Muscle of arm (tissue), 12 donors: ENCODE results near the gene LARGE1. TPM values are rescaled to one million over a fixed set of nuclear protein-coding genes. Genes with fewer than 3 reads are reported as not detected.

Experiments
- DNase-seq: peaks from one replicate; pipeline ENCODE4 v3.0.0-alpha.2; 2013
- polyA plus RNA-seq, 12 donors: library from polyadenylated mRNA; unstranded; fragments of 120-200 nt; gene quantifications; one replicate each; pipeline ENCODE4 v1.2.1, GENCODE V29; 2013; ENCODE audit not compliant: insufficient read length in 12 of 12

The LARGE1 gene
- polyA plus RNA-seq, 12 donors = 9.2 to 14.1 (median 10.9) TPM; not detected in 1

DNA sequence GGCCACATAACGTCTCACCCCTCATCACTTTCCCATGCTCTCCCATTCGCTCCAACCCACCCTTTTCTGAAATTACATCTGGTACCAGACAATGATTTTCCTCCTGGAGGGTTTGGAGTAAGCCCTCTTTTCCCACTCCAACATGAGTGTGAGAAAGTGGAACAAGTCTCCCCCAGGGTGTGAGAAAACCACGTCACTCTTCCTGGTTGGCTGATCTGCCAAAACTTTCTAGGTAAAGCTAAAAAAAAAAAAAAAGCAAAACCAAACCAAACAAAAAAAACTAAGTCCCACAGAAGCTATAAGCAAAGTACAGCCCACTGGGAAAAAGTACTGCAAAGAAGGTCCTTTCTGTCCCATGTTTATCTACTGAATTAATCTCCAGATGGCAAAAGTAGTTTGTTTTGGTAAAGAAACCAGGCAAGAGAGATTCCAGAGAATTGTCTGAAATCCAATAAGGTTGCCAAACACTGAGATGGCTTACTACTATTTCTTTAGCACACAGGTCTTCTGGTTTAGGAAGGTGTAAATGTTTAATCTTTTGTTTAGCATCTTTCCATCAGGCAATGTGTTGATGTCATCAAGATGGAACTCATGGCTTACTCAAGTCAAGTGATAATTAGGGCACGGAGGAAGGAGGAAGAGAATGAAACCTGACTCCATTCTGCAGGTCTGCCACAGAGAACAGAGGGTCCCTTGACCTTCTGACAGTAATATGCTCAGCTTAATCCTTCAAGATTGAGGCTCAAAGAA lies 395.6 kb downstream of the LARGE1 start:
- no peak for DNase-seq

DNA sequence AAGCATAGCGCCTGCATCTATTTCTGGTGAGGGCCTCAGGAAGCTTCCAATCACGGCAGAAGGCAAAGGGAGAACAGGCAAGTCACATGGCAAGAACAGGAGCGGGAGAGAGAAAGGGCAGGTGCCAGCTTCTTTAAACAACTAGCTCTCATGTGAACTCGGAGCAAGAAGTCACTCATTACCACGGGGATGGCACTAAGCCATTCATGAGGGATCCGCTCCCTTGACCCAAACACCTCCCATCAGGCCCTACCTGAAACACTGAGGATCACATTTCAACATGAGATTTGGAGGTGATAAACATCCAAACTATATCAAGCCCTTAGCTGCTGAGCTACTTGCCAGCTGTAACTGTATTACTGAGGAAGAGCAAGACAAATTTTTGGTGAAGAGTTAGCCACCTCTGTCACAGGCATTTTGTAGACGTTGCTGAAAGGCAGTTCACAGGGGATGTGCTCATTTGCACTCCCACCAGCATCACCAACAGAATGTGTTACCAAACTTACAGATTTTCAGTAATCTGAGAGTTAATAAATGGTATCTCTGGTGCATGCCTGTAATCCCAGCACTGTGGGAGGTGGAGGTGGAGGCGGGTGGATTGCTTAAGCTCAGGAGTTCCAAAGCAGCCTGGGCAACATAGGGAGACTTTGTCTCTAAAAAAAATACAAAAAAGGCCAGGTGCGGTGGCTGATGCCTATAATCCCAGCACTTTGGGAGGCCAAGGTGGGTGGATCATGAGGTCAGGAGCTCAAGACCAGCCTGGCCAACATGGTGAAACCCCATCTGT lies 398.2 kb downstream of the LARGE1 start:
- no peak for DNase-seq

DNA sequence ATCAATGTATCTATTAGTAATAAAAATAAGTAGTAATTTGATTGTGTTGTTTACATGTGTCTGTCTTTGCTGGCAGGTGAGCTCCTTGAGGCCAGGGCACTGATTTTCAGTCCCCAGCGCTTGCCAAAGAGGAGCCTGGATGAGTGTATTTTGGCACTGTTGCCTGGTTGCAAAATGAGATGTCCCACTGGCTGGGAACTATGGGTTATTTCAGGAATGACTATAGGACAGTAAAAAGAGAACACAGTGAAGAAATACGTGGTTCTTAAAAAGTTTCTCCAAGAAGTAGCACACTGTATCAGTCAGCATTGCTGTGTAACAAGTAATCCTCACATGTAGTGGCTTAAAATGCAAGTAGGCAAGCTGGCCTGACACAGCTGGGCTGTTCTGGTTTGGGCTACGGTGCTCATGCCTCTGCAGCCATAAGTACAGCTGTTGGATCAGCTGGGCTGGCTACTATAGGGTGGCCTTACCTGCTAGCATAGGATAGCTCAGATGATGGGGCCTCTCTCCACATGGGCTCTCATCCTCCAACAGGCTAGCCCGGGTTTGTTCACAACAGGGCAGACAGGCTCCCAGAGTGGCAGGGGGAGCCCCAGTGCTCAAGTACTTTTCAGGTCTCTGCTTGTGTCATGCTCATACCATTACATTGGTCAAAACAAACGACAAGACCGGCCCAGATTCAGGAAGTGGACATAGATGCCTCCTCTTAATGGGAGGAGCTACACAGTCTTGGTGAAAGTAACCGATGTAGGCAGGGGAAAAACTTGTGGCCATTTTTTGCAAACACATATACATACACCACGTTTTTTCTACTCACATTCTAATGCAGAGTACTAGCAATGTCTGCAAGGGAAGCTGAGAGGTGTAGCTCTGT lies 399.1 kb downstream of the LARGE1 start:
- DNase-seq = no peak

DNA sequence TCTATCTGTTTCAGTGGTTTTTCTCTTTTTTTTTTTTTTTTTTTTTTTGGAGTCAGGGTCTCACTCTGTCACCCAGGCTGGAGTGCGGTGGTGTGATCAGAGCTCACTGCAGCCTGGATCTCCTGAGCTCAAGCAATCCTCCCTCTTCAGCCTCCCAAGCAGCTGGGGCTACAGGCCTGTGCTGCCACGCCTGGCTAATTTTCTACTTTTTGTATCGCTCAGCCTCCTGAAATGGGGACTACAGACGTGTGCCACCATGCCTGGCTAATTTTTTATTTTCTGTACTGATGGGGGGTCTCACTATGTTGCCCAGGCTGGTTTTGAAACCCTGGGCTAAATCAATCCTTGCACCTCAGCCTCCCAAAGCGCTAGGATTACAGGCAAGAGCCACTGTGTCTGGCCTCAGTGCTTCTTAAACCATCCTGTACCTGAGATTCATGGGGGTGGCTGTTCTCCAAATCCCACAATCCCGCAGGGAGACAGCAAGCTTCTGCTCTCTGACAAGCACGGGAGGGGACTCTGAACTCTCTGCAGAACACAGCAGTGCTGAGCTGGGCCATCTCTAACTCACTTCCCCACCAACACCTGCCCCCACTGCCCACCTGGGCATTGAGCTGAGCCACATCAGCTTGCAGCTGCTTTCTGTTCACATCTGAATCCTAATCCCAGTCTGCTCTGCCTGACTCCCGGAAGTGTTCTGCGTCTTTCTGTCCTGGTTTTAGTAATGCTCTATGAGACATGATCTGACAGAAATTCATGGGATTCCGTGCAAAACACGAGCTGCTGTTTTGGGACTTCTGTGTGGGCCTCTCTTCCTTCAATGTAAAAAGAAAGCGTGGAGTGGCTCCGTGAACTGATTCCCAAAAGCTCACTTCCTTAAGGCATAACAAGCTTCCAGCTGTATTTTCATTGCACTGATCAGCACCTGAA lies 400.0 kb downstream of the LARGE1 start:
- no peak for DNase-seq

DNA sequence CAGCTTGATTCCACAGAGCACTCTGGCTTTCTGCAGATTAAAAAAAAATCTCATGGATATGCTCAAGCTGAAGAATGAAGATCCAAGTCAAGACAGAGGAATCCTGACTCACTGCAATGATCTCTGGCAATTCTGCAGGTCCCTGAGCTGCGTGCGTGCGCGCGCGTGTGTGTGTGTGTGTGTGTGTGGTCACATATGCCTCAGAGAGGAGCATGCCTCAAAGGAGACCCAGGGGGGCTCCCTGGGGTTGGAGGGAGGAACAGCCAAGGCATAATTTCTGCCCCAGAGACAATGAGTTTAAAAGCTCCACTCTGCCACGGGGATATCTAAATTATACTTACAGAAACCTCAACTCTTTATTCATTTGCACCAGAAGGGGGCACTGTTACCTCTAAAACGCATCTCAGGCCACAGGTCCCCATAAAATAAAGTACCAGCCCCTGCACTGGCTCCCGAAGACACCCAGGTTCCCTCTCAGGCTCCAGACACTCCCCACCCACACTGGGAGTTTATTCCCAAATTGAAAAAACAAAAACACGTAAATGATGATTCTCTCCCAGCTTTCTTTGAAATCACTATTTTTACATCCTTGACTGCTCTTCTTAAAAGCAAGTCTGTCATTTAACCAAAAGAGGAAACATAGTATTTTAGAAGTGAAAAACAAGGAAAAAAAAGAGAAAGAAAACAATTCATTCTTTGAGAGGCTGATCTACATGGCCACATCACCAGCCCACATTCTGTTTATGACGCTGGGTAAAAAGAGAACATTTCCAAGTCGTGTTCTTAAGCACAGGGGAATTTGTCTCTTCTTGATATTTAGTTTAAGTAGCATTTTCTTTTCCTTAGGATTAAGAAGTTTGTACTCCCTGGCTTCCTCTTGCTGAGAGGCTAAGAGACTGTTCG lies 401.0 kb downstream of the LARGE1 start:
- peak; percentile 81 for DNase-seq

DNA sequence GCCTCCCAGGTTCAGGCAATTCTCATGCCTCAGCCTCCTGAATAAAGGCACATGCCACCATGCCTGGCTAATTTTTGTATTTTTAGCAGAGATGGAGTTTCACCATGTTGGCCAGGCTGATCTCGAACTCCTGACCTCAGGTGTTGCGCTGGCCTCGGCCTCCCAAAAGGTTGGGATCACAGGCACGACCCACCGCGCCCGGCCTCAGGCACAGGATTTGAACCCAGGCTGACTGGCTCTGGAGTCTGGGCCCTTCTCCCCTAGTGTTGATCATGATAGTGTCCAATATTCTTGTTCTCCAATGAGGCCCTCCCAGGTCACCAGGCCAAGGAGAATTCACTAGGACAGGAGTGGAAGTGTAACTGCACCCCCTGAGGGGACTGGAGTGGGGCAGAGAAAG lies 401.9 kb downstream of the LARGE1 start:
- no peak for DNase-seq

DNA sequence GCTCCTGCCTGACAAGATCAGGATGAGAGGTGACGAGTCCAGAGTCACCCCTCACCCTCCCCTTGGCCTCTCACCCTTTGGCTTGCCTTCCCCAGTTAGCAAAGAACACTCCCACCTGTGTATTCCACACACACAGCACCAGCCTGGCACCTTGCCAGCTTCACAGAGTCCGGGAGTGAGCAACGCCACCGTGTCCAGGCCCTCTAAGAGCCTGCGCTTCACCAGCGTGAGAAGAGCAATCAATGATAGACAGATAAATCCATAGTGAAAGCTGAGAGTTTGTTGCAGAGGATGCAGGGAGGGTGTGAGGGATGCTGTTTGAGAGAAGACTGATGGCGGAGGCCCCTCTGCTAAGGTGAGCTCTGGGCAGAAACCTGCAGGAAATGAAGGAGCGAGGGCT lies 404.5 kb downstream of the LARGE1 start:
- DNase-seq = no peak

DNA sequence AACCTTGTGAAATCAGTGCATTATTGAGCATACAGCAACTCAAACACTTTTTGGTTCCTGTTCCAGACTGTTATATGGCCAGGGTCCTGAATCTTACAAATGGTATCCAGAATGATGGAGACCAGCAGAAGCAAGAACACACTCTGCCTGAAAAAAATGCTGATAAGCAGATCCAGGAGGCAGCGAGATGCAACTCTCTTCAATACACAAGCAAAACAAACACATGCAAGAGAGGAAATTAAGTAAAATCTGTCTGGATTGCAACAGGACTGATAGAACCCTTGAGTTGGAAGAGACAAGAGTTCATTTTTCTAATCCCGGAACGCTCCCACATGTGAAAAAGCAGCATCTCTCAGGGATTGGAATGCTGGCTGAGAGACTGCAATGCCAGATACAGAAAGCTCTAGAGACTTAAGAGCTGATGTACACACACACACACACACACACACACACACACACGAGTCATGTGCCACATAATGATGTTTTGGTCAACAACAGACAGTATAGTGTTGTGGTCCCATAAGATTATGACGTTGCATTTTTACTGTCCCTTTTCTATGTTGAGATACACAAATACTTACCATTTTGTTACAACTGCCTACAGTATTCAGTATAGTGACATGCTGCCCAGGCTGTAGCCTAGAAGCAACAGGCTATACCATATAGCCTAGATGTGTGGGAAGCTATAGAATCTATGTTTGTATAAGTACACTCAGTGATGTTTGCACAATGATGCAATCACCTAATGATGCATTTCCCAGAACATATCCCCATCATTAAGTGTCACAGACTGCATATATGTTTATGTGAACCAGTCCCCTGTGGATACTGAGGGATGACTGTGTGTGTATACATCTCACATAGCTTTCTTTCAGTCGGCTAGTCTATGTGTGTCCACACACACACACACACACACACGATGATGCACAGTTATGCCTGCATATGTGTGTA lies 406.6 kb downstream of the LARGE1 start:
- DNase-seq = no peak

- no peak for DNase-seq
Measured at GRCh38 chr22:33512908-33513307, 407.4 kb downstream of the LARGE1 start.

DNA sequence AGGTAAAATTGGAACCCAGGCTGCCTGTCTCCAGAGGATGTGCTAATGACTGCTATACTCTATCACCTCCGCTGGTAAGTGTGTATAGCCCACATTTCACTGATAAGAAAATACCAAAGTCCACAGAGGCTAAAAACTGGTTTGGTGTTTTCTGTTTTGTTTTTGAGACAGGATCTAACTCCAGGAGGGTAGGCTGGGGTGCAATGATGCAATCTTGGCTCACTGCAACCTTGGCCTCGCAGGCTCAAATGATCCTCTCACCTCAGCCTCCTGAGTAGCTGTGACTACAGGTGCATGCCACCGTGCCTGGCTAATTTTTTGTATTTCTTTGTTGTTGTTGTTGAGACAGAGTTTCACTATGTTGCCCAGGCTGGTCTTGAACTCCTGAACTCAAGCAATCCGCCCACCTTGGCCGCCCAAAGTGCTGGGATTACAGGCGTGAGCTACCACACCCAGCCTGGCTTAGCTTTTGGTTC lies 409.8 kb downstream of the LARGE1 start:
- DNase-seq = no peak

DNA sequence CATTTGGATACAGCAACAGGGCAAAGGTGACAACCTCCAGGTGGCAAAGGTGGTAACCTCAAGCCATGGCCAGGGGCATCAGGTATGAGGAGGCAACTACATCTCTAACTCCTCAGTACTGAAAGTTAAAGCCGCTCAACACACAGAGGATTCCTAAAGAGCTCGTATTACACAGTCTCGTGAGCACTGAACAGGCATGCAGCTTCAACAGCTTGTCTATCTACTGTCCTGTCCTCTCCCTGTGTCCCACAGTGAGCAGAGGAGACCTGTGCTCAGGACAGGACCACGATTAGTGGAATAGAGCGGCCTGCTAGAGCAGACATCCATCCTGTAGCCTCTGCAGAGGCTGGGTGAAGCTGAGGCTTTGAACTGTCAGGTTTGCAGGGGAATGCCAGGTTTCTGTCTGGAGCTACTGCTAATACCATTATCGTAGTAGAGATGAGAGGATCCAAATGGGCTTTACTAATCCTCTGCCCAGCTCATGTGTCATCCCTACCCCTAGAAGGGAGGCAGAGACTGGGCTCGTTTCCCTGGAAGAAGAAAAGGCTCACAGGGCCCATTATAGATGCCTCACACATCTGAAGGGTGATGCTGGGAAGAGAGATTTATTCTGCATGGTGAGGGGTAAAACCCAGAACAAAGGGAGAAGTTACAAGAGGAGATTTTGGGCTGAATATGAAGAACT lies 415.2 kb downstream of the LARGE1 start:
- no peak for DNase-seq

GRCh38 chr22:33496112-33496511 lies 424.2 kb downstream of the LARGE1 start:
- DNase-seq = no peak

GRCh38 chr22:33493476-33494205 lies 426.6 kb downstream of the LARGE1 start:
- DNase-seq = no peak

DNA sequence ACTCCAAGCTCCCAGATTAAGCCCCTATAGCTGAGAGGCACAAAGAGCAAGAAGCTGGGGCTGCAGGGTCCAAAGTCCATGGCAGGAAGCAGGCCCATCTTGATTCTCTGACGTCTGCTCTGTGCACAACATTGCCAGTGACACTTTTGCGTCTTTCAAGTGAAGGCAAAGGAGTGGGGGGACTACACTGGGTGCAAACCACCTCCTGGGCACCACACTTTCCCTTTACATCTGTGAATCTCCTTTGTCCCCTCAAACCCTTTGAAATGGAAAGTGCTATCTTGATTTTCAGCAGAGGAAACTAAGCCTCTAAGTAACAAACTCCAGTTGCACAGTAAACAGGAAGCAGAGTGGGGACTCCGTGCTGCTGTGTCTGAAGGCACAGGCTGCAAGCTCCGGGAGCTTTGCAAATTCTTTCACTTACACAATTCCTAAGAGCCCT lies 428.0 kb downstream of the LARGE1 start:
- DNase-seq = no peak

GRCh38 chr22:33487041-33487716 lies 433.1 kb downstream of the LARGE1 start:
- DNase-seq = no peak

DNA sequence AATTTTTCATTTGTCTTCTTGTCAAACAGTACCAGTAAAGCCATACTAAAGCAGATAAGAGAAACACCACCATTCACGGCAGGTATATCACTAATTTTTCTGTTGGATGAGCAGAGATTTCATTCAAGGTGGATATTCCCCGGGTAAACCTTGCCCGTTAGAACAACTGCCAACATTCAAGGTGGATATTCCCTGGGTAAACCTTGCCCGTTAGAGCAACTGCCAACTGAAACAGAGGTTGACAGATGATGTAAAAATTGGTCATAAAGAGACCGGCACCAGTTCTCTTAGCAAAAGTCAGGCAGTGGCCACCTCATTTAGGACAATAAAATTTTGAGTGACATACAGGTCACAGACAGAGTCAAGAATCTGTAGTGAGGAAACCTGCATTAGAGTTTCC lies 438.7 kb downstream of the LARGE1 start:
- DNase-seq = no peak
